HEK293 (cell line): ENCODE measurements around the gene SETD7.
A peak's percentile ranks its signal among the peaks of the same experiment; 100 is the strongest.

ENCODE experiments used
- KLF8 ChIP-seq: fragments of 450-650 bp; formaldehyde crosslinking; IDR thresholded peaks from 2 replicates; pipeline ENCODE4 v1.5.1; 2016; ENCODE audit warnings: missing biosample characterization, missing genetic modification characterization
- KLF9 ChIP-seq: fragments of 450-650 bp; formaldehyde crosslinking; IDR thresholded peaks from 2 replicates; pipeline ENCODE4 v1.5.1; 2016; ENCODE audit warnings: missing biosample characterization, missing genetic modification characterization, low read depth
- PATZ1 ChIP-seq: fragments of 450-650 bp; formaldehyde crosslinking; IDR thresholded peaks from 2 replicates; pipeline ENCODE4 v1.5.1; 2016; ENCODE audit warnings: missing biosample characterization, missing genetic modification characterization
- REPIN1 ChIP-seq: fragments of 450-650 bp; formaldehyde crosslinking; IDR thresholded peaks from 2 replicates; pipeline ENCODE4 v1.5.1; 2017; ENCODE audit warnings: missing biosample characterization, missing genetic modification characterization, low read depth
- SCRT1 ChIP-seq: fragments of 450-650 bp; formaldehyde crosslinking; IDR thresholded peaks from 2 replicates; pipeline ENCODE4 v1.5.1; 2016; ENCODE audit warnings: missing biosample characterization, missing genetic modification characterization, borderline replicate concordance
- SP2 ChIP-seq: fragments of 450-650 bp; formaldehyde crosslinking; IDR thresholded peaks from 2 replicates; pipeline ENCODE4 v1.5.1; 2016; ENCODE audit warnings: missing biosample characterization, missing genetic modification characterization
- YY1 ChIP-seq: fragments of 450-650 bp; formaldehyde crosslinking; IDR thresholded peaks from 2 replicates; pipeline ENCODE4 v1.5.1; 2018; ENCODE audit warnings: missing biosample characterization, missing genetic modification characterization
- ZBTB17 ChIP-seq: fragments of 450-650 bp; formaldehyde crosslinking; IDR thresholded peaks from 2 replicates; pipeline ENCODE4 v1.5.1; 2016; ENCODE audit warnings: missing biosample characterization, missing genetic modification characterization
- ZBTB7A ChIP-seq: fragments of 450-650 bp; formaldehyde crosslinking; IDR thresholded peaks from 2 replicates; pipeline ENCODE4 v1.5.1; 2016; ENCODE audit warnings: low read depth, missing biosample characterization, missing genetic modification characterization
- ZBTB8A ChIP-seq: fragments of 450-650 bp; formaldehyde crosslinking; IDR thresholded peaks from 2 replicates; pipeline ENCODE4 v1.5.1; 2016; ENCODE audit warnings: missing biosample characterization, missing genetic modification characterization
- ZNF10 ChIP-seq: fragments of 450-650 bp; formaldehyde crosslinking; IDR thresholded peaks from 2 replicates; pipeline ENCODE4 v1.5.1; 2017; ENCODE audit warnings: missing biosample characterization, missing genetic modification characterization
- ZNF184 ChIP-seq: fragments of 450-650 bp; IDR thresholded peaks from 2 replicates; pipeline ENCODE4 v1.5.1; 2018; ENCODE audit warnings: missing biosample characterization, mild to moderate bottlenecking, missing genetic modification characterization
- ZNF248 ChIP-seq: fragments of 450-650 bp; formaldehyde crosslinking; IDR thresholded peaks from 2 replicates; pipeline ENCODE4 v1.5.1; 2017; ENCODE audit warnings: missing biosample characterization, missing genetic modification characterization
- ZNF341 ChIP-seq: fragments of 450-650 bp; formaldehyde crosslinking; IDR thresholded peaks from 2 replicates; pipeline ENCODE4; 2016; ENCODE audit warnings: low read depth, missing biosample characterization, missing genetic modification characterization
- ZNF366 ChIP-seq: fragments of 450-650 bp; formaldehyde crosslinking; conservative IDR thresholded peaks from 2 replicates; pipeline ENCODE4 v1.5.1; 2016; ENCODE audit warnings: missing biosample characterization, missing genetic modification characterization
- ZNF514 ChIP-seq: fragments of 450-650 bp; formaldehyde crosslinking; IDR thresholded peaks from 2 replicates; pipeline ENCODE4 v1.5.1; 2016; ENCODE audit warnings: missing biosample characterization, missing genetic modification characterization
- ZNF548 ChIP-seq: fragments of 450-650 bp; formaldehyde crosslinking; IDR thresholded peaks from 2 replicates; pipeline ENCODE4 v1.5.1; 2016; ENCODE audit warnings: missing biosample characterization, missing genetic modification characterization
- ZNF560 ChIP-seq: fragments of 450-650 bp; formaldehyde crosslinking; IDR thresholded peaks from 2 replicates; pipeline ENCODE4 v1.5.1; 2017; ENCODE audit warnings: missing biosample characterization, missing genetic modification characterization, borderline replicate concordance
- ZNF561 ChIP-seq: fragments of 450-650 bp; IDR thresholded peaks from 2 replicates; pipeline ENCODE4 v1.5.1; 2018; ENCODE audit warnings: missing biosample characterization, missing genetic modification characterization, borderline replicate concordance
- ZNF624 ChIP-seq: fragments of 450-650 bp; formaldehyde crosslinking; IDR thresholded peaks from 2 replicates; pipeline ENCODE4 v1.5.1; 2017; ENCODE audit warnings: missing biosample characterization, missing genetic modification characterization
- ZNF626 ChIP-seq: fragments of 450-650 bp; sonication (Bioruptor Pico); formaldehyde crosslinking; IDR thresholded peaks from 2 replicates; pipeline ENCODE4 v1.5.1; 2018; ENCODE audit warnings: missing biosample characterization, missing genetic modification characterization, inconsistent platforms
- ZNF629 ChIP-seq: fragments of 450-650 bp; formaldehyde crosslinking; IDR thresholded peaks from 2 replicates; pipeline ENCODE4 v1.5.1; 2017; ENCODE audit warnings: missing biosample characterization, missing genetic modification characterization
- ZNF660 ChIP-seq: fragments of 450-650 bp; IDR thresholded peaks from 2 replicates; pipeline ENCODE4 v1.5.1; 2018; ENCODE audit warnings: missing biosample characterization, mild to moderate bottlenecking, missing genetic modification characterization
- ZNF768 ChIP-seq: fragments of 450-650 bp; formaldehyde crosslinking; IDR thresholded peaks from 2 replicates; pipeline ENCODE4 v1.5.1; 2018; ENCODE audit warnings: missing biosample characterization, mild to moderate bottlenecking, missing genetic modification characterization
- ZNF776 ChIP-seq: fragments of 450-650 bp; formaldehyde crosslinking; IDR thresholded peaks from 2 replicates; pipeline ENCODE4 v1.5.0; 2017; ENCODE audit warnings: missing biosample characterization, missing genetic modification characterization, borderline replicate concordance
- ZNF785 ChIP-seq: fragments of 450-650 bp; formaldehyde crosslinking; IDR thresholded peaks from 2 replicates; pipeline ENCODE4 v1.5.1; 2016; ENCODE audit warnings: missing biosample characterization, missing genetic modification characterization
- ZNF843 ChIP-seq: fragments of 450-650 bp; formaldehyde crosslinking; IDR thresholded peaks from 2 replicates; pipeline ENCODE4 v1.5.1; 2016; ENCODE audit warnings: missing biosample characterization, missing genetic modification characterization
- TF ChIP-seq, protein P1 (sequence below): fragments of 450-650 bp; formaldehyde crosslinking; IDR thresholded peaks from 2 replicates; pipeline ENCODE4 v1.5.1; 2017; ENCODE audit warnings: missing biosample characterization, missing genetic modification characterization
- TF ChIP-seq, protein P2 (sequence below): fragments of 450-650 bp; formaldehyde crosslinking; IDR thresholded peaks from 2 replicates; pipeline ENCODE4 v1.5.1; 2017; ENCODE audit warnings: missing biosample characterization, mild to moderate bottlenecking, missing genetic modification characterization, moderate library complexity
- TF ChIP-seq, protein P3 (sequence below): fragments of 450-650 bp; formaldehyde crosslinking; IDR thresholded peaks from 2 replicates; pipeline ENCODE4 v1.5.1; 2016; ENCODE audit warnings: missing biosample characterization, missing genetic modification characterization
- TF ChIP-seq, protein P4 (sequence below): fragments of 450-650 bp; formaldehyde crosslinking; IDR thresholded peaks from 2 replicates; pipeline ENCODE4 v1.5.1; 2016; ENCODE audit warnings: missing biosample characterization, missing genetic modification characterization

Gene SETD7

DNA sequence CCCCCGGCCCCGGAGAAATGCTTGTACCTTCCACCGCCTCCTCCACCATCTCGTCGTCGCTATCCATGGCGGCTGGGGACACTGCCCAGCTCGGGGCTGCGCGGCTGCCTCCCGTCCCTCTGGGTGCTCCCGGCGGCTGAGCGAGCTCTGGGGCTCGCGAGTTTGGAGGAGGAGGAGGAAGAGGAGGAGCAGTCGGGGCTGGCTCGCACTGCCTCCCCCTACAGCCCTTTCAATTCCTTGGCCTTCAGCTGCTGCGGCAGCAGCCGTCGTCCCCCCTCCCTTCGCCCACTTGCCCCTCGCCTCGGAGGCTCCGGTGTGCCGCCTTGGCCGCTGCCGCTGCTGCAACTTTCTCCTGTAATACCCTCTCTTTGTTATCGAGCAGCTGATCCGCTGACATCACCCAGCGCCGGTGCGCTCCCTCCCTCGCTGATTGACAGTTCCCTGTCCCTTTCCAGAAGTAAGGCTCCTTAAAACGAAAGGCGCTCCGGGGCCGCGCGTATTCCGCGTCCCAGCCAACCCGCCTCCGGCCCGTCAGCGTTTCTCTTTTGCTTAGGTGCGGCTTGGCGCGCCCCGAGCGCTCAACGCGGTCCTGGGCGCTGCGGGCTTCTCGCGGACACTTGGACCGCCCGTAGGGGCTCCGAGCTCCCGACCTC is at the start of gene SETD7 (continued):
- TF ChIP-seq, protein P1, sequence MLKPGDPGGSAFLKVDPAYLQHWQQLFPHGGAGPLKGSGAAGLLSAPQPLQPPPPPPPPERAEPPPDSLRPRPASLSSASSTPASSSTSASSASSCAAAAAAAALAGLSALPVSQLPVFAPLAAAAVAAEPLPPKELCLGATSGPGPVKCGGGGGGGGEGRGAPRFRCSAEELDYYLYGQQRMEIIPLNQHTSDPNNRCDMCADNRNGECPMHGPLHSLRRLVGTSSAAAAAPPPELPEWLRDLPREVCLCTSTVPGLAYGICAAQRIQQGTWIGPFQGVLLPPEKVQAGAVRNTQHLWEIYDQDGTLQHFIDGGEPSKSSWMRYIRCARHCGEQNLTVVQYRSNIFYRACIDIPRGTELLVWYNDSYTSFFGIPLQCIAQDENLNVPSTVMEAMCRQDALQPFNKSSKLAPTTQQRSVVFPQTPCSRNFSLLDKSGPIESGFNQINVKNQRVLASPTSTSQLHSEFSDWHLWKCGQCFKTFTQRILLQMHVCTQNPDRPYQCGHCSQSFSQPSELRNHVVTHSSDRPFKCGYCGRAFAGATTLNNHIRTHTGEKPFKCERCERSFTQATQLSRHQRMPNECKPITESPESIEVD: no peak
- TF ChIP-seq, protein P2, sequence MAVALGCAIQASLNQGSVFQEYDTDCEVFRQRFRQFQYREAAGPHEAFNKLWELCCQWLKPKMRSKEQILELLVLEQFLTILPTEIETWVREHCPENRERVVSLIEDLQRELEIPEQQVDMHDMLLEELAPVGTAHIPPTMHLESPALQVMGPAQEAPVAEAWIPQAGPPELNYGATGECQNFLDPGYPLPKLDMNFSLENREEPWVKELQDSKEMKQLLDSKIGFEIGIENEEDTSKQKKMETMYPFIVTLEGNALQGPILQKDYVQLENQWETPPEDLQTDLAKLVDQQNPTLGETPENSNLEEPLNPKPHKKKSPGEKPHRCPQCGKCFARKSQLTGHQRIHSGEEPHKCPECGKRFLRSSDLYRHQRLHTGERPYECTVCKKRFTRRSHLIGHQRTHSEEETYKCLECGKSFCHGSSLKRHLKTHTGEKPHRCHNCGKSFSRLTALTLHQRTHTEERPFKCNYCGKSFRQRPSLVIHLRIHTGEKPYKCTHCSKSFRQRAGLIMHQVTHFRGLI (tag by site-specific recombination): no peak; the same call in 1 of the 2 replicates
- TF ChIP-seq ZNF560 (tag by site-specific recombination) (no peak), ZNF366 (tag by site-specific recombination) (peak; percentile 72), ZNF776 (tag by site-specific recombination) (no peak), SP2 (tag by site-specific recombination) (peak; percentile 49), SCRT1 (no peak), ZNF629 (tag by site-specific recombination) (peak; percentile 86), REPIN1 (tag by site-specific recombination) (no peak), ZNF341 (tag by site-specific recombination) (peak; percentile 53), ZNF624 (tag by site-specific recombination) (no peak), ZNF785 (no peak), ZBTB7A (tag by site-specific recombination) (peak; percentile 40; the same call in 1 of the 2 replicates), ZNF843 (tag by site-specific recombination) (0 out of 2 replicates have a peak, but pooled peaks have one; percentile 43), ZNF10 (peak; percentile 69; the same call in 1 of the 2 replicates), ZNF561 (tag by site-specific recombination) (no peak), ZNF184 (tag by site-specific recombination) (peak; percentile 43; the same call in 1 of the 2 replicates), PATZ1 (peak; percentile 72), ZNF660 (tag by site-specific recombination) (peak; percentile 60), ZBTB17 (tag by site-specific recombination) (peak; percentile 13; the same call in 1 of the 2 replicates), ZBTB8A (tag by site-specific recombination) (peak; percentile 40; the same call in 1 of the 2 replicates), ZNF248 (tag by site-specific recombination) (no peak), KLF9 (tag by site-specific recombination) (no peak), YY1 (tag by site-specific recombination) (peak; percentile 54), ZNF626 (tag by site-specific recombination) (no peak), ZNF548 (tag by site-specific recombination) (no peak), KLF8 (tag by site-specific recombination) (peak; percentile 34; the same call in 1 of the 2 replicates), ZNF514 (tag by site-specific recombination) (no peak), ZNF768 (tag by site-specific recombination) (no peak)
- TF ChIP-seq, protein P3, sequence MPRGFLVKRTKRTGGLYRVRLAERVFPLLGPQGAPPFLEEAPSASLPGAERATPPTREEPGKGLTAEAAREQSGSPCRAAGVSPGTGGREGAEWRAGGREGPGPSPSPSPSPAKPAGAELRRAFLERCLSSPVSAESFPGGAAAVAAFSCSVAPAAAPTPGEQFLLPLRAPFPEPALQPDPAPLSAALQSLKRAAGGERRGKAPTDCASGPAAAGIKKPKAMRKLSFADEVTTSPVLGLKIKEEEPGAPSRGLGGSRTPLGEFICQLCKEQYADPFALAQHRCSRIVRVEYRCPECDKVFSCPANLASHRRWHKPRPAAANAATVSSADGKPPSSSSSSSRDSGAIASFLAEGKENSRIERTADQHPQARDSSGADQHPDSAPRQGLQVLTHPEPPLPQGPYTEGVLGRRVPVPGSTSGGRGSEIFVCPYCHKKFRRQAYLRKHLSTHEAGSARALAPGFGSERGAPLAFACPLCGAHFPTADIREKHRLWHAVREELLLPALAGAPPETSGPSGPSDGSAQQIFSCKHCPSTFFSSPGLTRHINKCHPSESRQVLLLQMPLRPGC: peak; percentile 38; the same call in 1 of the 2 replicates
- TF ChIP-seq, protein P4, sequence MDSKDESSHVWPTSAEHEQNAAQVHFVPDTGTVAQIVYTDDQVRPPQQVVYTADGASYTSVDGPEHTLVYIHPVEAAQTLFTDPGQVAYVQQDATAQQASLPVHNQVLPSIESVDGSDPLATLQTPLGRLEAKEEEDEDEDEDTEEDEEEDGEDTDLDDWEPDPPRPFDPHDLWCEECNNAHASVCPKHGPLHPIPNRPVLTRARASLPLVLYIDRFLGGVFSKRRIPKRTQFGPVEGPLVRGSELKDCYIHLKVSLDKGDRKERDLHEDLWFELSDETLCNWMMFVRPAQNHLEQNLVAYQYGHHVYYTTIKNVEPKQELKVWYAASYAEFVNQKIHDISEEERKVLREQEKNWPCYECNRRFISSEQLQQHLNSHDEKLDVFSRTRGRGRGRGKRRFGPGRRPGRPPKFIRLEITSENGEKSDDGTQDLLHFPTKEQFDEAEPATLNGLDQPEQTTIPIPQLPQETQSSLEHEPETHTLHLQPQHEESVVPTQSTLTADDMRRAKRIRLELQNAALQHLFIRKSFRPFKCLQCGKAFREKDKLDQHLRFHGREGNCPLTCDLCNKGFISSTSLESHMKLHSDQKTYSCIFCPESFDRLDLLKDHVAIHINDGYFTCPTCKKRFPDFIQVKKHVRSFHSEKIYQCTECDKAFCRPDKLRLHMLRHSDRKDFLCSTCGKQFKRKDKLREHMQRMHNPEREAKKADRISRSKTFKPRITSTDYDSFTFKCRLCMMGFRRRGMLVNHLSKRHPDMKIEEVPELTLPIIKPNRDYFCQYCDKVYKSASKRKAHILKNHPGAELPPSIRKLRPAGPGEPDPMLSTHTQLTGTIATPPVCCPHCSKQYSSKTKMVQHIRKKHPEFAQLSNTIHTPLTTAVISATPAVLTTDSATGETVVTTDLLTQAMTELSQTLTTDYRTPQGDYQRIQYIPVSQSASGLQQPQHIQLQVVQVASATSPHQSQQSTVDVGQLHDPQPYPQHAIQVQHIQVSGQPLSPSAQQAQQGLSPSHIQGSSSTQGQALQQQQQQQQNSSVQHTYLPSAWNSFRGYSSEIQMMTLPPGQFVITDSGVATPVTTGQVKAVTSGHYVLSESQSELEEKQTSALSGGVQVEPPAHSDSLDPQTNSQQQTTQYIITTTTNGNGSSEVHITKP (tag by site-specific recombination): peak; percentile 72
